Superior temporal gyrus (tissue), 1 donor: ENCODE measurements around the gene SAT1.
A peak's percentile ranks its signal among the peaks of the same experiment; 100 is the strongest.

Experiments used
- DNase-seq: peaks from one replicate; pipeline ENCODE4 v3.0.0-alpha.2; 2016; ENCODE audit errors: extremely low spot score

The SAT1 gene

DNA sequence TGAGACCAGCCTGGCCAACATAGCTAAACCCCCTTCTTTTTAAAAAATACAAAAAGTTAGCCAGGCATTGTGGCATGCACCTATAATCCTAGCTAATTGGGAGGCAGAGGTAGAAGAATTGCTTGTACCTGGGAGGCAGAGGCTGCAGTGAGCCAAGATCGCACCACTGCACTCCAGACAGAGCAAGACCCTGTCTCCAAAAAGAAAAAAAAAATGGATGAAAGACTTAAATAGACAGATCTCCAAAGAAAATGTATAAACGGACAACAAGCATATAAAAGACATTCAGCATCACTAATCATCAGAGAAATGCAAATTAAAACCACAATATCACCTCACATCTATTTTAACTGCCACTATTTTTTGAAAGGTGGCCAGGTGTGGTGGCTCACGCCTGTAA, 6.6 kb upstream of the SAT1 start:
- no peak for DNase-seq

DNA sequence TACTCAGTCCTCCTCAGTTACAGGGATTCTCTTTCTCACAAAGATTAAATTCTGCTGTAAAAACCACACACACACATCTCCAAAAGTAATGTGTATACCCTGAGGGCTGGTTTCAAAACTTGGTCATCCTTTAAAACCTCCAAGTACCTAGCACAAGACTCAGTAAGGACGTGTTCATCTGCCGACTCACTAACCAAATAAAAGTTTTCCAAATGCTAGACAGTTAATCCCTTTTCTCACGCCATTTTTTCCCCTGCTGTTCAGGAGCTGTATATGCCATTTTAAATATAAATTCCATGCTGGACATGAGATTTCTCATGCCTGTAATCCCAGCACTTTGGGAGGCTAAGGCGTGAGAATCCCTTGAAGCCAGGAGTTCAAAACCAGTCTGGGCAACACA, 3.9 kb upstream of the SAT1 start:
- no peak for DNase-seq

DNA sequence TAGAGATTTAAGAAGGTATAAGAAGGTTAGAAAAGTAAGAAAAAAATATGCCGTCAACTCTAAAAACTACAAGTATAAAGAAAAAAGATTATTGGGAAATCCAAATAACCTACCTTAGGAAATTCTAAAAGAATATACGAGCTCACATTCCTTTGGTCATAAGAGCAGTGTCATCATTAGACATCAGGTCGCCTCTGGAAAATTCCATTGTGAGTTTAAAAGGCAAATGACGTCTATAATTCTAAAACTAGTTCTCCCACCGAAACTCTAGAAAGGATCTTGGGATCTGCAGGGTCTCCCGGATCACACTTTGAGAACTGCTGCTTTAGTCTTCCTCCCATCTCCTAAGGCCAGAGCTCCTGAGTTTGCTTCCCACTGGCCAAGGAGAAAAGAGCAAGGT, 518 bp upstream of the SAT1 start:
- no peak for DNase-seq

DNA sequence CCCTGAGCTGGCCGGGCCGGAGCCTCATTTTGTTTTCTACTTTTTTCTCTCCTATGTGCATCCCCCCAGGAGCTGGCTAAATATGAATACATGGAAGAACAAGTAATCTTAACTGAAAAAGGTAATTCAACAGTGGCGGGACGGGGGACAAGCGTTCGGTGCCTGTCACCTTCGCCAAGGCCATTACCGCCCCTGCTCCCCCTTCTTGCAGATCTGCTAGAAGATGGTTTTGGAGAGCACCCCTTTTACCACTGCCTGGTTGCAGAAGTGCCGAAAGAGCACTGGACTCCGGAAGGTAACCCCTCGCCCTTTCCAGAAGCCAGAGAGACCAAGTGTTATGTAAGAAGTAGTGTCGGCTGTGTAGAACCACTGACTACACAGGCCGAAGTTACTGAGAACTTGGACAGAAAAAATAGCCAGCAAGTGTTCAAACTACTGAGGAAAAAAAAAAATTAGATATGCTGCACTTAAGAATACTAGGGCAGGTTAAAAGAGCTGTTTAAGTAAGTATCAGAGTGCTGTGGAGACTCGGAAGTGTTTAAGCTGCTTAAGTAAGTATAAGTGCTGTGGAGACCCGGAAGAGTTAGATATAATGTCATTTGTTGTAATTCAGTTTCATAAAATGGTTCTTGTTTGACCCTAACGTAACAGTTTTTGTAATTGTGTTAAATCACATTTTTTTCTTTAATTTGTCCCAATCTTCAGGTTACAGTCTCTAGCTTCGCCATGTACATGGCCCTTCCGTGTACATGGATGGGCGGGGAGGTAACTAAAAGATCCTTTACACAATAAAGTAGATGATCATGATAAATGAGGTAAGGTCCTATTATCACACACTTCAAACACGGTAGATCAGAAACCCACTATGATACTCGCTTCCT, 856 bp downstream of the SAT1 start:
- DNase-seq = peak; percentile 15

DNA sequence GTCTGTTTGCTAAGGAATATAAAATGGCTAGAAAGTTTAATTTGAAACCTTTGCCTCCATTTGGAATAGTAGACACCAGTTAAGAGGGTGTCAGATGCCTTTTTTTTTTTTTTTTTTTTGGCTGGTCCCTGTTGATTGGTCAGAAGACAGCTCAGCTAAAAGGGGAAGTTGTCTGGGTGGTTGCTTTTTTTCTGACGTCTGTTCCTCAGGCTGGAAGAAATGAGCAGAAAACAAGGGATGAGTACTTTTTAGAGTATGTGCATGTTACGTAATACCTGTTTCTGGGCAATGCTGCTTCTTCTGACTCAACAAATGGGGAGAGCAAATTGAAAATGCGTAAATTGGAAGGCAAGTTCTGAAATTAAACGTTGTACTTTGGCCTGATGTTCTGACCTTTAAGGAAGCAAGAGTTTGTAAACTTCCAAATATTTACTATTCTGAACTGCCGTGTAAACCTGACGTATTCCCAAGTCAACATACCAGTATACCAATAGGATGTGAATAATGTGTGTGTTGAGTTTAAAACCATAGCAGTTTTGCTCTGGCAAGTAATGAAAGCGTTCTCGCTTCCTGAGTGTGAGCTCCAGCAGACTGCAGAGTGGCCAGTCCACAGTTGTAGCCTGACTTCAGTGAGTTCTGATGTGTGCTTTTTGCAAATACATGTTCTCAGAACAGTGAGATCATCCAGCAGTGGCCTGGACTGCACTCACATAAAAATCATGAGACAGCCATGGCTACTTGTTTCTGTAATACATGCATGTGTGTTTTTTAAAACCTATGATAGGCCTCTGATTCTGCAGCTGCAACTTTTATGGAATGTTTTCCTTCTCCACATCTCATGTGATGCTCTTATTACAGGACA, 1.7 kb downstream of the SAT1 start:
- DNase-seq = peak; percentile 30

DNA sequence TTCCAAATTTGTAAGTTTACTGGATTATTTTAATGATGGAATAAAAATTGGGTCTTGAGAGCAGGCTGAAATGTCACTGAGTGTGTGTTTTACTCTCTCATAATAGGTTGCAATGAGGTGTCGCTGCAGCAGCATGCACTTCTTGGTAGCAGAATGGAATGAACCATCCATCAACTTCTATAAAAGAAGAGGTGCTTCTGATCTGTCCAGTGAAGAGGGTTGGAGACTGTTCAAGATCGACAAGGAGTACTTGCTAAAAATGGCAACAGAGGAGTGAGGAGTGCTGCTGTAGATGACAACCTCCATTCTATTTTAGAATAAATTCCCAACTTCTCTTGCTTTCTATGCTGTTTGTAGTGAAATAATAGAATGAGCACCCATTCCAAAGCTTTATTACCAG, 2.6 kb downstream of the SAT1 start:
- no peak for DNase-seq

DNA sequence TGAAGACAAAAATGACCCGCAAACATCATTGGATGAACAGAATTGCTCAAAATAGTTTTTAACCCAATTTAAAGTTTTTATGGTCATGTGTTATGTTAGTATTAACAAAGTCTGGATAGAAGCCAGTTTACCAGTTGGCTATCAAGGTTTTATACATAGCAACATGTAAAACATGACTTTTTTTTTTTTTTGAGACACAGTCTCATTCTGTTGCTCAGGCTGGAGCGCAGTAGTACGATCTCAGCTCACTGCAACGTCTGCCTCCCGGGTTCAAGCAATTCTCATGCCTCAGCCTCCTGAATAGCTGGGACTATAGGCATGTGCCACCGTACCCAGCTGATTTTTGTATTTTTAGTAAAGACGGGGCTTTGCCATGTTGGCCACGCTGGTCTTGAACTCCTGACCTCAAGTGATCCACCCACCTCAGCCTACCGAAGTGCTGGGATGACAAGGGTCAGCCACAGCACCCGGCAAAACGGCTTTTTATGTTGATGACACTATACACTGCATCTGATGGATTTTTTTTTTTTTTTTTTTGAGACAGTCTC, 3.4 kb downstream of the SAT1 start:
- DNase-seq = no peak

DNA sequence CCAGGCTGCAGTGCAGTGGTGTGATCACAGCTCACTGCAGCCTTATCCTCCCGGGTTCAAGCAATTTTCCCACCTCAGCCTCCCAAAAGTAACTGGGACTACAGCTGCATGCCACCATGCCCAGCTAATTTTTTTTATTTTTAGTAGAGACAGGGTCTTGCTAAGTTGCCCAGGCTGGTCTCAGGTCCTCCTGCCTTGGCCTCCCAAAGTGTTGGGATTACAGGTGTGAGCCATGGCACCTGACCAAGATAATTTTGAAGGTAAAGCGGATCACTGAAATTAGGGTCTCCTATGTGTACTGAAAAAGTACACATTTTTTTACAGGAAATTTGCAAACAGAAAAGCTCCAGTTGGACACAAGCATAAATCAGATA, 4.8 kb downstream of the SAT1 start:
- no peak for DNase-seq

DNA sequence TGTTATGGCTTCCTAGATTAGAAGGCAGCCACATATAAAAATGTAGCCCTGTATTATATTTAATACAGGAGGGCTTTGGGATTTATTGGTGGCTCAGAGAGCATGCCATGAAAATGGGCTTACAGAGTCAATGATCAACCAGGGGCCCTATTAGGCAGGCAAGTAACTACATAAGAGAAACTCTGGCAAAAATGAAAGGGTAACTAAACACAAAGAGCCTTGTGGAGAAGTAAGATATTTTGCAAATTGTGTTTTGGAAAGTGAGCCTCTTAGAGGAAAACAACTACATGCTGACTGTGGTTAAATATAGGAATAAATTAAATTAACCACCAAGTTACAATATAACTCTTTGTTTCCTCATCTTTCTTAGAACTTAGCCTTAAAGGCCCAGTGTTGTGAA, 5.5 kb downstream of the SAT1 start:
- no peak for DNase-seq

DNA sequence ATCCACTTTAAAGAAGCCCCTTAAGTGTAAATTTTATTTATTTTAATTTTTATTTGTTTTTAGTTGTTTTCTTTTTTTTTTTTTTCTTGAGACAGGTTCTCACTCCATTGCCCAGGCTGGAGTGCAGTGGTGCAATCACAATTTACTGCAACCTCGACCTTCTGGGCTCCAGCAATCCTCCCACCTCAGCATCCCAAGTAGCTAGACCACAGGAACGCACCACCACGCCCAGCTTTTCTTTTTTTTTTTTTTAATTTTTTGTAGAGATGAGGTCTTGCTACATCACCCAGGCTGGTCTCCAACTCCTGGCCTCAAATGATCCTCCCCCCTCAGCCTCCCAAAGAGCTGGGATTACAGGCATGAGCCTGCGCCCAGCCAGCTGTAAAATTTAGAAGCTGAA, 6.0 kb downstream of the SAT1 start:
- DNase-seq = no peak

DNA sequence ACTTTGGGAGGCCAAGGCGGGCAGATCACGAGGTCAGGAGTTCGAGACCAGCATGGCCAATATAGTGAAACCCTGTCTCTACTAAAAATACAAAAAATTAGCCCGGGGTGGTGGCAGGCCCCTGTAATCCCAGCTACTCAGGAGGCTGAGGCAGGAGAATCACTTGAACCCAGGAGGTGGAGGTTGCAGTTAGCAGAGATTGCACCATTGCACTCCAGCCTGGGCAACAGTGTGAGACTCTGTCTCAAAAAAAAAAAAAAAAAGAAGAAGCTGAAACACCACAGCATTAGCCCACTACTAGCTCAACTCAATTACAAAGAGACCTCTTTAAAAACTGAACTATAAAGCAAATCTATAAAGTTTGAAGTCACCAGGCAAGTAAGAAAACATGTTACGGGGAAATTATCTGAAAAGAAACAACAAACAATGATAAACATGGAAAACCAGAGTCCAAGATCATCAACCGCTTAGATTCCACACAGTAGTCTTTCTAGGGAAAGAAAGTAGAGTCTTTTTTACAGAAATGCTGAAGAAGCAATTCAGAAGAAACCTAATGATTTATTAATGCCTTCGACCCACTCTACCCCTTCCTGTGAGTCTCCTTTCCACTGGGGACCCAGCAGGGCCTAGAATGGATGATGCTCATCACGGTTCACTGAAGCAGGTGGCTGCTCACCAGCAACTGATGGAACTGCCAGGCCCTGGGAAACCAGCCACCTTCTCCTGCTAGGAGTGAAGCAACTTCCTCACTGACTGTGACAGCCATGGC, 6.6 kb downstream of the SAT1 start:
- DNase-seq = no peak

DNA sequence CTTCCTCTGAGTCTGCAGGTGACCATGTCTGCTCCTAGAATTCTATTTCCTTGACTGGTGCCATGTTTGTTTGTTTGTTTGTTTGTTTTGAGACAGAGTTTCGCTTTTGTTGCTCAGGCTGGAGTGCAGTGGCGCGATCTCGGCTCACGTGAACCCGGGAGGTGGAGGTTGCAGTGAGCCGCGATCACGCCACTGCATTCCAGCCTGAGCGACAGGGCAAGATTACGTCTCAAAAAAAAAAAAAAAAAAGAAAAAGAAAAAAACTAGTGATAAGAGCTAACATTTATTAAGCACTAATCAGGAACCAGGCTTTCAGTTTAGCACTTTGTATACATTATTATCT, 7.2 kb downstream of the SAT1 start:
- DNase-seq = no peak

DNA sequence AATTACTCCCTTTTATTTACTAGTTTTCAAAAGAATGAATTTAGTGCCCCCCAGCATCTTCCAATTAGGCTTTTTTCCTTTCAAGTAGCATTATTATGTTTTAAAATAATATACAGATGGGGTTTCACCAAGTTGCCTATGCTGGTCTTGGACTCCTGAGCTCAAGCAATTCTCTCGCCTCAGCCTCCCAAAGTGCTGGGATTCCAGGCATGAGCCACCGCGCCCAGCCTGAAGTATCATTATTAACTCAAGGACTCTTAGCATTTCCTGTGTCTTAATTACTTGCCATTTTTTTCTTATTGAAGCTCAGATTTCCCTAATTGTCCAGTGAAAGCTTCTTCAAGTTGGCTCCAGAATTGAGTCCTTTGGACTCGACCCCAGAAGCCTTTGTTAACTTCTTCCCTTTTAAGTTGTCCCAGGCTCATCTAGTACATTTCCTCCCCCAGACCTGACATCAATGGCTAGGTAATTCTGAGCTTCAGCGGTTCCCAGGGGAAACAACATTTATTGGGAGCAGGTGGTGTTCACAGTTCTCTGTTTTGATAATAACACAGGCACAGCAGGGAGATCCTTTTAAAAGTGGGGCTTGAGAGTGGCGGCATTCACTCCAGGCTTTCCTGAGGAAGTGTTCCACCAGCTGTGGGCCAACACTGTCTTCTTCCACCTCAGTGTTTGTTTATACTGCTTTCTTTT, 10.0 kb downstream of the SAT1 start:
- DNase-seq = no peak

DNA sequence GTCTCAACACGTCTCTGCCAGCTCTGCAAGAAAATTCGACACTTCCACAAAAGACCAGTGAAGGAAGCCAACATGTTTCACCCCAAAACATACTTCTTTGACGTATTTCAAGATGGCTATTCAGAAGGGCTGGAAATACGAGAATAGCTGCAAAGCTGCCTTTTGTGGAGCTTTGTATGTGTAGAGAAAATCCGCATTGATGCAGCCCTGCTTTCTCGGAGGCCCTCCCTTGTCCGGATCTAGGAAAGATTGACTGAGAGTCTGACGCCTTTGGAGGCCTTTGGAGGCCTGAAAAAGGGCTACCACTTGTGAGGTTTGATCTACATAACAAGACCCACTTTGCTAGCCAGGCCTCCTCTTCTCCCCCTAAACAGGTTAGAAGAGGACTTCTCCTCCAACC, 12.2 kb downstream of the SAT1 start:
- DNase-seq = no peak

DNA sequence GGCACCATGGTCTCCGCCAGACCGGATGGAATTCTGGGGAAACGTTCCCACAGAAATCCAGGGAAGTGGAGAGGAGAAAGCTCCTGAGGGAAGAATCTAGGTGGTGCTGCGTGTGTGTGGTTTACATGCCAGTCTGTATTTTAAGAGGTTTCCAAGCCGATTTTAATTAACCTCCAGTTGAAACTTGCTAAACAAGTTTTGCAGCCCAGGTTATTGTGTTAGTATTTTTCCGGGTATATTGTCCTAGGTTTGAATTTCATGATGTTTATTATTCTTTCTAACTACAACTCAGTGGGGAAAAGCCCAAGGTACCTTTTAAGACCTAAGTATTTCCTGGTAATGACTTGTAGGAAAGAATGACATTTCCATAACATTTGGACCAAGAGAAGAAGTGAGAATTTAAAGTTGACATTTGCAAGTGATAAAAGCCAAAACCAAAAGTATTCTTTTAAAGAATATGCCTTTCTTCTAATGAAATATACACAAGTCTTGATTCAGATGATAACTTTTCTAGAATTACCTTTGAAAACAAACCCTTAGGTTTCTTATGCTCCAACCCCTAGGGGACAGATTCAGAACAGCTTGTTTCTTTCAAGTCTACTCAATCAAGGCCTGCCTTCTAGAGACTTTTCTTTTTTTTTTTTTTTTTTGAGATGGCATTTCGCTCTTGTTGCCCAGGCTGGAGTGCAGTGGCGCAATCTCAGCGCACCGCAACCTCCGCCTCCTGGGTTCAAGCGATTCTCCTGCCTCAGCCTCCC, 14.6 kb downstream of the SAT1 start:
- no peak for DNase-seq

DNA sequence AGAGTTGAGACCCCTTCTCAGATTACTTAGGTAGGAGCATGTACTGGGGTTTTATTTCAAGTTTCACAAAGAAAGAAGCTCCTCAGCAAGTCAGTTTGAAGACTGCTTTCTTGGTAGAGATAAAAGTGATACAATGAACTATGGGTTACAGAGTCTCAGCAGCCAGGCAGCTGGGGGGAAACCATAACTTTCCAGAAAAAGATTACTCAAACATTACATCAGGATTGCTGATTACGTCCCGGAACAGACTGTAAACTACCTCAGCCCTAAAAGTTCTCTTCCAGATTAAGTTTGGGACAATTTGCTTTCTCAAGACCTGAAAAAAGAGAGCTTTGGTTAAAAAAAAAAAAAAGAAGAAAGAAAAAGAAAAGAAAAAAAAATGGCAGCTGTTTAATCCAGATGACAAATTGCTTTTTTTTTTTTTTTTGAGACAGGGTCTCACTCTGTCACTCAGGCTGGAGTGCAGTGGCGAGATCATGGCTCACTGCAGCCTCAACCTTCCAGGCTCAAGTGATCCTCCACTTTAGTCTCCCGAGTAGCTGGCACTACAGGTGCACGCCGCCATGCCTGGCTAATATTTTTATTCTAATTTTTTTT, 16.6 kb downstream of the SAT1 start:
- DNase-seq = no peak

DNA sequence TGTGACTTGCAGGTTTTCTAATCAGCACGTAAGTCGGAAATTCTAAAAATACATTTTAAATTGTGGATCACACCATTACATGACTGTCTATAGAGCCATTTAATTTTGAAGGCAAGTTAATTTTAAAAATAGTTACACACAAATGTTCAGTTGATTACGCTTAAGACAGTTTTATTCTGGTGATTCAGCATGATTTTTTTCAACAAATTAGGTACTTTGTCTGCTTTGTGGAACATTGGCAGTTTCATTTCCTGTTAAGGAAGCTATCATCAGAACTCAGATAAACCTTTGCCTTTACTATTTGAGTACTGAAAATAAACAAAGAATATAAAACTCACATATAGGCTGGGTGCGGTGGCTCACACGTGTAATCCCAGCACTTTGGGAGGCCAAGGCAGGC, 19.5 kb downstream of the SAT1 start:
- DNase-seq = no peak

DNA sequence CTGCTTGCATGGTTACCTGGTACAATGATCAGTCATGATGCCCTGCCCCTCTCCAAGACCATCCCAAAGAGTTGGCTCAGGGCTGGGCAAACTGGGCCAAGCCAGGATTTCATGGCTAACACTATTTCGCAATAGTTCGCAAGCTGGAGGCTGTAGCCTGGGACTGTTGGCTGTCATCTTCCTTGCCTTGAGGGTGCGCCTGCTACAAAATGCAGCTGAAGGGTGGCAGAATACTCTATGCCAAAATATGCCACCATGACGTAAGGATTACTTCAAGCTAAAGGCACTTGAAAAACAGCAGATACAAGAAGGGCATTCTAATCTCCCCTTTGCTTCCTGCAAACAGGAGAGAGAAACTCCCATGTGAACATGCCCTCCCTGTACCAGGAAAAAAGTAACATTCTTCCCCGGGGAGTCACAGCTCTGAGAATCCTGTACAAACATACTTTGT, 21.0 kb downstream of the SAT1 start:
- no peak for DNase-seq

DNA sequence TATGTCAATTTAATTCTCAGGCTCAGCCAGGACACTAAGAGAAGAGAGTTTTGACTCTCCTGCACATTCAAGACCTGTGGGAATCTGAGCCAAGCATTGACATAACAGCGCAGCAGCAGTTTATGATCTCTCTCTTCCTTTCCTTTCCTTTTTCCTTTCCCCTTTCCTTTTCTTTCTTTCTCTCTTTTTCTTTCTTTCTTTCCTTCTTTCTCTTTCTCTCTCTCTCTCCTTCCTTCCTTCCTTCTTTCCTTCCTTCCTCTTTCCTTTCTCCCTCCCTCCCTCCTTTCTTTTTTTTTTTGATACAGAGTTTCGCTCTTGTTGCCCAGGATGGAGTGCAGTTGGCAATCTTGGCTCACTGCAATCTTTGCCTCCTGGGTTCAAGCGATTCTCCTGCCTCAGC, 21.6 kb downstream of the SAT1 start:
- no peak for DNase-seq

DNA sequence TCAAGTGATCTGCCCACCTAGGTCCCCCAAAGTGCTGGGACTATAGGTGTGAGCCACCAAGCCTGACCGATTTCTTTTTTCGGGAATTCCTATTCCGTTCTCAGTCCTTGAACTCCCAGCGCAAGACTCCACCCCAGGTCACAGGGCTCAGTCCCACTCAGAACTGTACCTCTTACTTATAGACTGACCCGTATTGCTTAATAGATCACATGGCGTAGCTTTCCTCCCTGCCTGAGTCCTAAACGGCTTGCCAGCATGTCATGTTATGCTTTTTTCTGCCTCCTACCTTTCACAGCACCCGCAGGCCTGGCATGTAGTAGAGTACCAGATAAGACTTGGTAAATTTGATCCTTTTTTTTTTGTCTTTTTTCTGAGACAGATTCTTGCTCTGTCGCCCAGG, 22.4 kb downstream of the SAT1 start:
- DNase-seq = no peak
